Astrocyte (in vitro differentiated cells and primary cell): ENCODE measurements around the gene UBALD2.

ENCODE experiments used
- EZH2 ChIP-seq: IDR thresholded peaks from 2 replicates; pipeline ENCODE4 v1.6.1; 2012; ENCODE audit warnings: mild to moderate bottlenecking, low read length, inconsistent platforms; ENCODE audit not compliant: insufficient read depth
- TF ChIP-seq, protein P1 (sequence below): IDR thresholded peaks from 2 replicates; pipeline ENCODE4 v1.5.1; 2011; ENCODE audit warnings: low read depth, mild to moderate bottlenecking, inconsistent platforms, low read length, moderate library complexity; ENCODE audit not compliant: insufficient read depth

DNA sequence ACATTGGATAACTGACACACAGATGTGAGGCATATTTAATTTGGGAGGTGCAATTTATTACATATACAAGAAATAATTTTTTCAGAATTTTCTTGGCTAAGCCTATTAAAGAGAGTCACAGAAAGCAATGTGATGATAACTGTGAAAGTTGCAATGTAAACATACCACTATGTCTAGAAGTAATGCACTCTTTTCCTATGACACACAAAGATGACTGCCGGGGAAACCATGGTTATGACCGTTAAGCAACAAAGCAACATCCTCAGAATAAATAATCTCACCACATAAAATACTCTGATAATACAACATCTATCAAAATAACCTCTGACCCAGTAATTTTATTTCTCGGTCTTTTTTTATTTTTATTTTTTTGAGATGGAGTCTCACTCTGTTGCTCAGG, 53.4 kb downstream of the UBALD2 start:
- no peak for TF ChIP-seq EZH2
- TF ChIP-seq, protein P1, sequence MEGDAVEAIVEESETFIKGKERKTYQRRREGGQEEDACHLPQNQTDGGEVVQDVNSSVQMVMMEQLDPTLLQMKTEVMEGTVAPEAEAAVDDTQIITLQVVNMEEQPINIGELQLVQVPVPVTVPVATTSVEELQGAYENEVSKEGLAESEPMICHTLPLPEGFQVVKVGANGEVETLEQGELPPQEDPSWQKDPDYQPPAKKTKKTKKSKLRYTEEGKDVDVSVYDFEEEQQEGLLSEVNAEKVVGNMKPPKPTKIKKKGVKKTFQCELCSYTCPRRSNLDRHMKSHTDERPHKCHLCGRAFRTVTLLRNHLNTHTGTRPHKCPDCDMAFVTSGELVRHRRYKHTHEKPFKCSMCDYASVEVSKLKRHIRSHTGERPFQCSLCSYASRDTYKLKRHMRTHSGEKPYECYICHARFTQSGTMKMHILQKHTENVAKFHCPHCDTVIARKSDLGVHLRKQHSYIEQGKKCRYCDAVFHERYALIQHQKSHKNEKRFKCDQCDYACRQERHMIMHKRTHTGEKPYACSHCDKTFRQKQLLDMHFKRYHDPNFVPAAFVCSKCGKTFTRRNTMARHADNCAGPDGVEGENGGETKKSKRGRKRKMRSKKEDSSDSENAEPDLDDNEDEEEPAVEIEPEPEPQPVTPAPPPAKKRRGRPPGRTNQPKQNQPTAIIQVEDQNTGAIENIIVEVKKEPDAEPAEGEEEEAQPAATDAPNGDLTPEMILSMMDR, result no peak
